ENCODE measurements around the gene SCRT2. TPM values are rescaled to one million over a fixed set of nuclear protein-coding genes. Genes with fewer than 3 reads are reported as not detected.

The SCRT2 gene
- total RNA-seq, 1 experiment from 2014 or later, result not detected

GRCh38 chr20:635028-635892, 40.3 kb downstream of the SCRT2 start:
- H3K4me1 ChIP-seq (ENCODE audit: insufficient read depth, low read length), result no peaks in the 10 kb centered on the region
- H3K56ac ChIP-seq (ENCODE audit: insufficient read length, low read depth, low read length), result no peak overlapping the region
- no peak overlapping the region for H2BK120ac ChIP-seq (ENCODE audit: low read depth, low read length, poor library complexity, severe bottlenecking)
- no peaks in the 10 kb centered on the region for H4K20me1 ChIP-seq (ENCODE audit: control insufficient read depth, insufficient read depth, insufficient read length)
- no peak overlapping the region for H2BK12ac ChIP-seq (ENCODE audit: insufficient read length, low read depth, low read length)
- no peaks in the 10 kb centered on the region for H3K36me3 Mint-ChIP-seq (ENCODE audit: insufficient read depth in 1 of 3, low read depth in 3 of 3)
- no peak overlapping the region for H3K4ac ChIP-seq (ENCODE audit: low read depth, low read length)
- no CpG with 5 or more reads among the region's 9 CpGs for WGBS (ENCODE audit: extremely low coverage, insufficient read length, low lambda C conversion rate)
- H4K5ac ChIP-seq (ENCODE audit: insufficient read length, low read depth, low read length), result no peak overlapping the region
- no peak overlapping the region for H3K27ac ChIP-seq (ENCODE audit: insufficient read length, low read depth, low read length)
- no peak overlapping the region for H3K4me3 Mint-ChIP-seq
- DNase-seq, result no peak
- no peak overlapping the region for H4K91ac ChIP-seq (ENCODE audit: insufficient read length, low read depth, low read length)
- no peak overlapping the region for H3K4me2 ChIP-seq (ENCODE audit: insufficient read depth, insufficient read length, low read length)
- H3K14ac ChIP-seq (ENCODE audit: insufficient read depth, low read length), result no peak overlapping the region
- H3K79me2 ChIP-seq (ENCODE audit: insufficient read depth, low read length), result no peaks in the 10 kb centered on the region
- H4K8ac ChIP-seq (replicated peaks; ENCODE audit: insufficient read length, low read depth, low read length), result no peak overlapping the region
- H3K18ac ChIP-seq (ENCODE audit: insufficient read length, low read depth, low read length), result no peak overlapping the region
- H3K79me1 ChIP-seq (ENCODE audit: insufficient read depth, low read depth, low read length, poor library complexity, severe bottlenecking), result no peaks in the 10 kb centered on the region
- H3K23ac ChIP-seq (ENCODE audit: insufficient read length, low read depth, low read length), result no peak overlapping the region
- no peak overlapping the region for H3T11ph ChIP-seq (ENCODE audit: low read length)
- H2AK5ac ChIP-seq (ENCODE audit: insufficient read length, low read length), result no peak overlapping the region
- H2BK20ac ChIP-seq (ENCODE audit: low read depth, low read length, poor library complexity, severe bottlenecking), result no peak overlapping the region
- peaks cover 4 to 17% of the 10 kb centered on the region in 2 experiments; a peak in 2 of 4 replicates for H3K4me1 Mint-ChIP-seq
- no peaks in the 10 kb centered on the region for H3K27me3 ChIP-seq (ENCODE audit: insufficient read depth, low read length)
- H3K27me3 Mint-ChIP-seq (ENCODE audit: low read depth), result peaks cover 11% of the 10 kb centered on the region
- H3K9me3 ChIP-seq (ENCODE audit: control insufficient read depth, low read depth, low read length), result no peaks in the 10 kb centered on the region
- H3K27ac Mint-ChIP-seq, result no peak overlapping the region
- H2BK5ac ChIP-seq (ENCODE audit: insufficient read length, low read length), result no peak overlapping the region
- H3K23me2 ChIP-seq (ENCODE audit: insufficient read length, low read depth, low read length, poor library complexity, severe bottlenecking), result no peaks in the 10 kb centered on the region
- H3K9ac ChIP-seq (ENCODE audit: extremely low read depth, insufficient read length, low read length), result no peak overlapping the region
- H3K9me3 Mint-ChIP-seq, result no peaks in the 10 kb centered on the region
- H2AFZ ChIP-seq (ENCODE audit: low read length), result no peak overlapping the region
- H2BK15ac ChIP-seq (ENCODE audit: low read depth, low read length), result no peak overlapping the region
- no peak for TF ChIP-seq CTCF (conservative IDR thresholded peaks at IDR 0.05)

Measured in H9 (cell line).